Glutamatergic neuron (in vitro differentiated cells): ENCODE results near the gene ERP29. TPM values are rescaled to one million over a fixed set of nuclear protein-coding genes. Genes with fewer than 3 reads are reported as not detected.
"Not testable (repeated sequence)": the region's sequence is repeated elsewhere in the genome, so short reads cannot be mapped to it uniquely, and the experiment has no call there.

Experiments
- DNase-seq: peaks from one replicate; pipeline ENCODE4 v3.0.0; 2022
- H3K27ac Mint-ChIP-seq: one replicate; pipeline ENCODE4 v1.8.0; 2020; ENCODE audit warnings: mild to moderate bottlenecking, mixed read lengths, inconsistent platforms; ENCODE audit not compliant: unreplicated experiment
- H3K27me3 Mint-ChIP-seq: one replicate; pipeline ENCODE4 v1.8.0; 2020; ENCODE audit warnings: mild to moderate bottlenecking, moderate library complexity, mixed read lengths, inconsistent platforms; ENCODE audit not compliant: unreplicated experiment
- H3K36me3 Mint-ChIP-seq: one replicate; pipeline ENCODE4 v1.8.0; 2020; ENCODE audit warnings: mild to moderate bottlenecking, mixed read lengths, inconsistent platforms; ENCODE audit not compliant: unreplicated experiment
- H3K4me1 Mint-ChIP-seq: one replicate; pipeline ENCODE4 v1.8.0; 2020; ENCODE audit warnings: mild to moderate bottlenecking, low read depth, mixed read lengths, inconsistent platforms; ENCODE audit not compliant: unreplicated experiment
- H3K4me3 Mint-ChIP-seq: one replicate; pipeline ENCODE4 v1.8.0; 2020; ENCODE audit warnings: mild to moderate bottlenecking, mixed read lengths, inconsistent platforms; ENCODE audit not compliant: unreplicated experiment
- H3K9me3 Mint-ChIP-seq: one replicate; pipeline ENCODE4 v1.8.0; 2020; ENCODE audit warnings: mild to moderate bottlenecking, moderate library complexity, mixed read lengths, inconsistent platforms; ENCODE audit not compliant: unreplicated experiment
- total RNA-seq: library from RNA; stranded (reverse); fragmentation: NEBNext Ultra II Directional; extraction: Animal tissue kit (Norgen Biotek cat#: 25700); gene quantifications from one replicate; pipeline ENCODE4 v1.2.1, GENCODE V29; 2021; ENCODE audit not compliant: unreplicated experiment
- TF ChIP-seq, protein P1 (sequence below): fragments of 200-600 bp; sonication (generic); IDR thresholded peaks from one replicate; pipeline ENCODE4 v1.5.0; 2021; ENCODE audit not compliant: partially characterized antibody, unreplicated experiment

ERP29 gene
- total RNA-seq, 1 donor from 2014 or later = 114 TPM

- Mint-ChIP-seq H3K4me3 (no peak overlapping the region), H3K27ac (no peak overlapping the region), H3K27me3 (no peaks in the 10 kb centered on the region), H3K9me3 (no peaks in the 10 kb centered on the region), H3K36me3 (no peaks in the 10 kb centered on the region), H3K4me1 (peaks cover 4% of the 10 kb centered on the region)
- no peak for DNase-seq
- TF ChIP-seq, protein P1, sequence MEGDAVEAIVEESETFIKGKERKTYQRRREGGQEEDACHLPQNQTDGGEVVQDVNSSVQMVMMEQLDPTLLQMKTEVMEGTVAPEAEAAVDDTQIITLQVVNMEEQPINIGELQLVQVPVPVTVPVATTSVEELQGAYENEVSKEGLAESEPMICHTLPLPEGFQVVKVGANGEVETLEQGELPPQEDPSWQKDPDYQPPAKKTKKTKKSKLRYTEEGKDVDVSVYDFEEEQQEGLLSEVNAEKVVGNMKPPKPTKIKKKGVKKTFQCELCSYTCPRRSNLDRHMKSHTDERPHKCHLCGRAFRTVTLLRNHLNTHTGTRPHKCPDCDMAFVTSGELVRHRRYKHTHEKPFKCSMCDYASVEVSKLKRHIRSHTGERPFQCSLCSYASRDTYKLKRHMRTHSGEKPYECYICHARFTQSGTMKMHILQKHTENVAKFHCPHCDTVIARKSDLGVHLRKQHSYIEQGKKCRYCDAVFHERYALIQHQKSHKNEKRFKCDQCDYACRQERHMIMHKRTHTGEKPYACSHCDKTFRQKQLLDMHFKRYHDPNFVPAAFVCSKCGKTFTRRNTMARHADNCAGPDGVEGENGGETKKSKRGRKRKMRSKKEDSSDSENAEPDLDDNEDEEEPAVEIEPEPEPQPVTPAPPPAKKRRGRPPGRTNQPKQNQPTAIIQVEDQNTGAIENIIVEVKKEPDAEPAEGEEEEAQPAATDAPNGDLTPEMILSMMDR = no peak
These were observed 17.3 kb upstream of the ERP29 start for GRCh38 chr12:111995782-111996480.

GRCh38 chr12:111997300-111997699, 15.9 kb upstream of the ERP29 start:
- peaks cover 4% of the 10 kb centered on the region for H3K4me1 Mint-ChIP-seq
- no peaks in the 10 kb centered on the region for H3K27me3 Mint-ChIP-seq
- H3K9me3 Mint-ChIP-seq = no peaks in the 10 kb centered on the region
- H3K36me3 Mint-ChIP-seq = no peaks in the 10 kb centered on the region
- TF ChIP-seq, protein P1 = no peak
- no peak for DNase-seq
- no peak overlapping the region for H3K4me3 Mint-ChIP-seq
- no peak overlapping the region for H3K27ac Mint-ChIP-seq

GRCh38 chr12:111998015-111998414, 15.2 kb upstream of the ERP29 start:
- Mint-ChIP-seq H3K36me3 (no peaks in the 10 kb centered on the region), H3K27ac (no peak overlapping the region), H3K27me3 (no peaks in the 10 kb centered on the region), H3K9me3 (no peaks in the 10 kb centered on the region), H3K4me3 (no peak overlapping the region), H3K4me1 (peaks cover 4% of the 10 kb centered on the region)
- TF ChIP-seq, protein P1 = no peak
- DNase-seq = no peak

GRCh38 chr12:111999129-111999528, 14.1 kb upstream of the ERP29 start:
- H3K9me3 Mint-ChIP-seq, H3K4me3 Mint-ChIP-seq, H3K27ac Mint-ChIP-seq, H3K4me1 Mint-ChIP-seq, H3K36me3 Mint-ChIP-seq, H3K27me3 Mint-ChIP-seq, DNase-seq: not testable (repeated sequence)

DNA sequence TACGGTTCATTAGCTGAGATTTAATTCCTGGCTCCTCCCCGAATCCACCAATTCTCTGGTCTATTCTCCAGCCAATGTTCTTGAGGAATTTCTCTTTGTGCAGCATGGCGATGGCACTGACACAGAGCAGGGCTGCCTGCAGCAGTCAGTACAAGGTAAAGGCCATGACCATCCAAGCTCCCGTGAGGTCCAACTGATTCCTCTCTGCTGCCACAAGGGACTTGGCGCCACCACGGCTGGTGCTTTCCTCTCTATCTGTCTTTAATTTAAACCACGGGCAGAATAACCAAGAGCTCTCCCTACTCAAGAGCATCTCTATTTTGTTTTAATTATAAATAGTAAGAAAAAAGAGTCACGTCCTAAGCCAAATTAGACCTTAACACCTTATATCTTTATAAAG, 12.4 kb upstream of the ERP29 start:
- TF ChIP-seq, protein P1 = no peak
- Mint-ChIP-seq H3K9me3 (no peaks in the 10 kb centered on the region), H3K4me3 (no peak overlapping the region), H3K27ac (no peak overlapping the region), H3K27me3 (no peaks in the 10 kb centered on the region), H3K36me3 (no peaks in the 10 kb centered on the region), H3K4me1 (no peaks in the 10 kb centered on the region)
- DNase-seq = no peak
